ENCODE data around the gene NEURL1.
"Not testable (repeated sequence)": the region's sequence is repeated elsewhere in the genome, so short reads cannot be mapped to it uniquely, and the experiment has no call there.

NEURL1 gene

DNA sequence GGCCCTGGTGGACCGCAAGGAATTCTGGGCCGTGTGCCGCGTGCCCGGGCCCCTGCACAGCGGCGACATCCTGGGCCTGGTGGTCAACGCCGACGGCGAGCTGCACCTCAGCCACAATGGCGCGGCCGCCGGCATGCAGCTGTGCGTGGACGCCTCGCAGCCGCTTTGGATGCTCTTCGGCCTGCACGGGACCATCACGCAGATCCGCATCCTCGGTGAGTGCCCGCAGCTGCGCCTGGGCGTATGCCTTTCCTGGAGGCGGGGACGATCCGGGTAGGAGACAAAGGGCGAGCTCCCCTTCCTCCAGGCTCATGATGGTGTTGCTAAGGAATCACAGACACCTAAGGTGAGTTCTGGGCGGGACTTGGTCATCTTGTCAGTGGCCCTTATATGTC is 91.5 kb downstream of the NEURL1 start:
- no peak for DNase-seq (ENCODE audit: low read depth)

GRCh38 chr10:103587073-103587472 is 93.6 kb downstream of the NEURL1 start:
- no peak for DNase-seq (ENCODE audit: low read depth)

- DNase-seq (ENCODE audit: low read depth): no peak
Observed at GRCh38 chr10:103589074-103589630, 95.6 kb downstream of the NEURL1 start.

DNA sequence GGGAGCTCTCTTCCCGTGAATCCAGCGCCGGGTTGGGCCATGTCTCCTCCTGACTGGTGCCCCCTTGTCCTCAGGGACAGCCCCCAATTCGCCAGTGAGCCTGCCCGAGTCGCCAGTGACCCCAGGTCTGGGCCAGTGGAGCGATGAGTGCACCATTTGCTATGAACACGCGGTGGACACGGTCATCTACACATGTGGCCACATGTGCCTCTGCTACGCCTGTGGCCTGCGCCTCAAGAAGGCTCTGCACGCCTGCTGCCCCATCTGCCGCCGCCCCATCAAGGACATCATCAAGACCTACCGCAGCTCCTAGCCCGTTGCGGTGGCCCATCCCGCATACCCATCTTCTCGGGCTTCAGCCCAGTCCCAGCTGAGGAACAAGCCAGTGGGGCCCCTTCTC is 96.6 kb downstream of the NEURL1 start:
- no peak for DNase-seq (ENCODE audit: low read depth)

GRCh38 chr10:103590744-103591291 is 97.3 kb downstream of the NEURL1 start:
- no peak for DNase-seq (ENCODE audit: low read depth)

GRCh38 chr10:103592186-103593021 is 98.9 kb downstream of the NEURL1 start:
- DNase-seq (ENCODE audit: low read depth): peak; percentile 5

- no peak for DNase-seq (ENCODE audit: low read depth)
Observed at GRCh38 chr10:103593022-103593570, 99.6 kb downstream of the NEURL1 start.

DNA sequence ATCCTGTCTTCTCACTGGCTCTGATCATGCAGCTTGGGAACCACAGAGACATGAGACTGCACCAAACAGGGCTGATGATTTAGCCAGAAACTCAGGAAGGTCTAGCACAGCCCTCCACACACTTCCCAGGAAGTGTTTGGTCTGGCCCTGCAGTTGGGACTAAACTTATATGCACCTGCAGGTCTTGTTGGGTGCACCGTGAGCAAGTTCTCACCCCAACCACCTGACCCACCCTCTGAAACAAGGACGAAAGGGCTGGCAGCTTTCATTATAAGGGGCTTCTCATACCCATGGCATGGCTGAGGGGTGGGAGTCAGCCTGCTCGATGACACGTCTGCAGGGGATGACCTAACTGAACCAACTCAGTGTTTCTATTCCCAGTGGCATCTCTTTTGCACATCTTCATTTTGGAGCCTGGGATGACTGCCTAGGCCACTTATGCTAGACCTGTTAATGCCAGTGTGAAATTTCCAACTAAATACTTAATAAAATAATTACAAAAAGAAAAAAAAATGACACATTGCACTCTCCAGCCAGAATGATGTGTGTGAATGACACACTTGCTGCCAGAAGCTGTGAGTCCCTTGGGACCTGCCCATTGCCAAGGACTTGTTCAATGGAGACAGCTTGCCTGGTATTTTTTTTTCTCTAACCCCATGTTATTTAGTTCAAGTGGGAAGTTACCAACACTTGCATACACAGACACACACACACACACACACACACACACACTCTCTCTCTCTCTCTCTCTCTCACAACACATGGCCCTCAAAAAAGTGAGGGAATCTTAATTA is 102.6 kb downstream of the NEURL1 start:
- no peak for DNase-seq (ENCODE audit: low read depth)

GRCh38 chr10:103597003-103597402 is 103.5 kb downstream of the NEURL1 start:
- no peak for DNase-seq (ENCODE audit: low read depth)

DNA sequence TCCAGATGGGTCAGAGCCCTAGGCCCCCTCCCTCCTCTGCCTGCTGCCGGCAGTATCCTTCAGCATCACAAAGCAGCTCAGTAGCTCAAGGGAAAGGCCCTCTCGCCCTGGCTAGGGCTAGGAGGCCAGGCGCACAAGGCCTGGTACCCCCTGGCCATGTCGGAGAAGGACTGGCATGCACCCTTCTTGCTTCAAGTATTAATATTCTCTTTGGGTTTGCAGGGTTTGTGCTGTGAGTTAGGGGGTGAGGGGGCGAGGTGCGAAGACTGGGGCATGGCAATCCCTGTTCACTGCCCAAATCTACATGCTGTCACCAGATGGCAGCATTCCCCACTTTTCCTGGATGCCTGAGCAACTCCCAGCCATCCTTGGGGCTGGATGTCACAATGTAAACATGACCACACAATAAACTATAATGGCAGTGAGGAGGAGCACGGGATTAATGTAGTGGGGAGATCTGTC is 105.2 kb downstream of the NEURL1 start:
- no peak for DNase-seq (ENCODE audit: low read depth)

GRCh38 chr10:103599211-103599610 is 105.7 kb downstream of the NEURL1 start:
- DNase-seq (ENCODE audit: low read depth): no peak

- no peak for DNase-seq (ENCODE audit: low read depth)
Observed at GRCh38 chr10:103599907-103600306, 106.4 kb downstream of the NEURL1 start.

DNA sequence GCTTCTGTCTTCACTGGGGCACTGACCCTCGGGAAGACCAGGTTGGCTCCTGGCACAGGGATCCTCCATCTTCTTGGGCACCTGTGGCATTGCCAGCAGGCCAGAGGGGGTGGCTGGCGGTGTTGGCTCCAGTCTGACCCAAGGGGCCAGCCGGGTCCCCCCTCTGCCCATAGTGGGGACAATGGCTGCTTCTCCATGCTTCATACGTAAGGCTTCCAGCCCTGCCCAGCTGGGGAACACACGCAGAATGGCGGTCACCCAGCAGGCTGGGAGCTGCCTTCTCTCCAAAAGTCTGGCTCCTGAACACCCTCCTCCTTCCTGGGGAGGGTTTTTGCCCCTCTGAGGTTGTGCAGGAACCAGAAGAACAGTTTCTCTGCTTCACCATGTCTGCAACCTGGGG is 106.8 kb downstream of the NEURL1 start:
- no peak for DNase-seq (ENCODE audit: low read depth)

GRCh38 chr10:103600956-103601569 is 107.6 kb downstream of the NEURL1 start:
- DNase-seq (ENCODE audit: low read depth): no peak

- no peak for DNase-seq (ENCODE audit: low read depth)
Observed at GRCh38 chr10:103602028-103602851, 108.7 kb downstream of the NEURL1 start.

DNA sequence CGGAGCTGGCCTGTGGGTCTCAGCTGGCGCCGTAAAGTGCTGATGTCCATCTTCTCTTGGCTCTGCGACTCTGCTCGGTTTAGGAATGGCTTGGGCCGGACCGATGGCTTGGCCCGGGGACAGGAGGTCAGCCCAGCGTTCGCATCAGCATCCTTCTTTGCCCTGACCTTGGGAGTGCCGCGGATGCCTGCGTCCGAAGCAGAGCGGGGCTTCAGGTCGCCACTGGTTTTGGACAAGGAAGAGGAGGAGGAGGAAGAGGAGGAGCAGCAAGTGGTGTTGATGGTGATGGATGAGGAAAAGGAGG is 109.3 kb downstream of the NEURL1 start:
- DNase-seq (ENCODE audit: low read depth): no peak

GRCh38 chr10:103603382-103603781 is 109.9 kb downstream of the NEURL1 start:
- no peak for DNase-seq (ENCODE audit: low read depth)

GRCh38 chr10:103605359-103606096 is 112.0 kb downstream of the NEURL1 start:
- no peak for DNase-seq (ENCODE audit: low read depth)

DNA sequence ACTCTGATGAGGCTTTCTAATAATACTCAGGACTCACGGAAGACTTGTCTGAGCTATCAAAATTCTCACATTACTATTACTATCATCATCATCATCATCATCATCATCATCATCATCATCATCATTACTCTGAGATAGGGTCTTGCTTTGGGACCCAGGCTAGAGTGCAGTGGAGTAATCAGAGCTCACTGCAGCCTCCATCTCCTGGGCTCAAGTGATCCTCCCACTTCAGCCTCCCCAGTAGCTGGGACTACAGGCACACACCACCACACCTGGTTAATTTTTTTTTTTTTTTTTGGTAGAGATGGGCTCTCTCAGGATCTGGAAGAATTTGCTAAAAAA is 112.6 kb downstream of the NEURL1 start:
- not testable (repeated sequence) for DNase-seq (ENCODE audit: low read depth)

DNA sequence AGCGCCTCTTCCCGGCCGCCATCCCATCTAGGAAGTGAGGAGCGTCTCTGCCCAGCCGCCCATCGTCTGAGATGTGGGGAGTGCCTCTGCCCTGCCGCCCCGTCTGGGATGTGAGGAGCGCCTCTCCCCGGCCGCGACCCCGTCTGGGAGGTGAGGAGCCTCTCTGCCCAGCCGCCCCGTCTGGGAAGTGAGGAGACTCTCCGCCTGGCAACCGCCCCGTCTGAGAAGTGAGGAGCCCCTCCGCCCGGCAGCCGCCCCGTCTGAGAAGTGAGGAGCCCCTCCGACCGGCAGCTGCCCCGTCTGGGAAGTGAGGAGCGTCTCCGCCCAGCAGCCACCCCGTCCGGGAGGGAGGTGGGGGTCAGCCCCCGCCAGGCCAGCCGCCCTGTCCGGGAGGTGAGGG is 113.5 kb downstream of the NEURL1 start:
- DNase-seq (ENCODE audit: low read depth): not testable (repeated sequence)

Data from stimulated activated CD8-positive, alpha-beta memory T cell treated with anti-CD3 and anti-CD28 coated beads, Interleukin-7, amount 100 ng/mL, for 24 hours (primary cell).